Lower leg skin (tissue), 3 donors: Measurements from ENCODE around the gene COBL.

ENCODE experiments used
- POLR2A ChIP-seq, 2 donors: fragments of 450-650 bp; IDR thresholded peaks; one replicate each; pipeline ENCODE4 v1.6.1; 2016 to 2017; ENCODE audit warnings: antibody characterized with exemption in 2 of 2, mild to moderate bottlenecking in 1 of 2, moderate library complexity in 1 of 2
- TF ChIP-seq, protein P1 (sequence below), 3 donors: fragments of 450-650 bp; IDR thresholded peaks; one replicate each; pipeline ENCODE4 v1.5.1; 2016; ENCODE audit warnings: antibody characterized with exemption in 3 of 3, mild to moderate bottlenecking in 3 of 3, moderate library complexity in 2 of 3

- TF ChIP-seq, protein P1, sequence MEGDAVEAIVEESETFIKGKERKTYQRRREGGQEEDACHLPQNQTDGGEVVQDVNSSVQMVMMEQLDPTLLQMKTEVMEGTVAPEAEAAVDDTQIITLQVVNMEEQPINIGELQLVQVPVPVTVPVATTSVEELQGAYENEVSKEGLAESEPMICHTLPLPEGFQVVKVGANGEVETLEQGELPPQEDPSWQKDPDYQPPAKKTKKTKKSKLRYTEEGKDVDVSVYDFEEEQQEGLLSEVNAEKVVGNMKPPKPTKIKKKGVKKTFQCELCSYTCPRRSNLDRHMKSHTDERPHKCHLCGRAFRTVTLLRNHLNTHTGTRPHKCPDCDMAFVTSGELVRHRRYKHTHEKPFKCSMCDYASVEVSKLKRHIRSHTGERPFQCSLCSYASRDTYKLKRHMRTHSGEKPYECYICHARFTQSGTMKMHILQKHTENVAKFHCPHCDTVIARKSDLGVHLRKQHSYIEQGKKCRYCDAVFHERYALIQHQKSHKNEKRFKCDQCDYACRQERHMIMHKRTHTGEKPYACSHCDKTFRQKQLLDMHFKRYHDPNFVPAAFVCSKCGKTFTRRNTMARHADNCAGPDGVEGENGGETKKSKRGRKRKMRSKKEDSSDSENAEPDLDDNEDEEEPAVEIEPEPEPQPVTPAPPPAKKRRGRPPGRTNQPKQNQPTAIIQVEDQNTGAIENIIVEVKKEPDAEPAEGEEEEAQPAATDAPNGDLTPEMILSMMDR (IDR thresholded peaks at IDR 0.05): no peak
- TF ChIP-seq POLR2A (IDR thresholded peaks at IDR 0.05): no peak
These were observed 339.2 kb downstream of the COBL start for GRCh38 chr7:50977421-50977820.
